PC-9 (cell line): ENCODE measurements around the gene PWWP2B. TPM values are rescaled to one million over a fixed set of nuclear protein-coding genes. Genes with fewer than 3 reads are reported as not detected.

Source experiments
- BruUV-seq: library from RNA; stranded (reverse); fragments of 400-500 nt; replicated peaks from 2 replicates; lab custom pipeline; 2021; lab: Mats Ljungman, UMichigan
- CTCF ChIA-PET: fragments of 300-600 bp; sonication (Branson Sonifier 250); formaldehyde crosslinking; loops from one replicate; lab custom pipeline; 2022; ENCODE audit warnings: antibody characterized with exemption; lab: Charles Lee
- POLR2A ChIA-PET: fragments of 300-600 bp; sonication (Branson Sonifier 250); formaldehyde crosslinking; loops from one replicate; lab custom pipeline; 2022; ENCODE audit warnings: antibody characterized with exemption; ENCODE audit not compliant: unreplicated experiment; lab: Charles Lee
- DNase-seq, 2 experiments: peaks; one replicate each; pipeline versions ENCODE4 v3.0.0 to v3.0.0-alpha.2; 2015 to 2022; ENCODE audit warnings: mixed read lengths in 1 of 2
- H2AFZ ChIP-seq: fragments of 200-600 bp; sonication (generic); 2 replicates; pipeline ENCODE4 v1.8.1; 2017; ENCODE audit warnings: antibody characterized with exemption
- H3F3A ChIP-seq: fragments of 200-600 bp; sonication (generic); 2 replicates; pipeline ENCODE4 v1.8.1; 2017; ENCODE audit warnings: antibody characterized with exemption, mild to moderate bottlenecking, low read depth; ENCODE audit not compliant: insufficient read depth
- H3K27ac ChIP-seq: fragments of 200-600 bp; sonication (generic); 2 replicates; pipeline ENCODE4 v1.6.1; 2016; ENCODE audit warnings: mixed run types
- H3K27me3 ChIP-seq: fragments of 200-600 bp; sonication (generic); 2 replicates; pipeline ENCODE4 v1.6.1; 2016; ENCODE audit warnings: low read depth, mixed run types; ENCODE audit not compliant: insufficient read depth
- H3K36me3 ChIP-seq: fragments of 200-600 bp; sonication (generic); 2 replicates; pipeline ENCODE4 v1.6.1; 2016; ENCODE audit warnings: low read depth, mixed run types
- H3K4me1 ChIP-seq: fragments of 200-600 bp; sonication (generic); replicated peaks from 2 replicates; pipeline ENCODE4 v1.6.1; 2016; ENCODE audit warnings: mixed run types; ENCODE audit not compliant: insufficient read depth
- H3K4me2 ChIP-seq: fragments of 200-600 bp; sonication (generic); 2 replicates; pipeline ENCODE4 v1.6.1; 2017; ENCODE audit warnings: mixed run types
- H3K4me3 ChIP-seq: fragments of 200-600 bp; sonication (generic); 2 replicates; pipeline ENCODE4 v1.6.1; 2016; ENCODE audit warnings: mixed run types
- H3K79me2 ChIP-seq: fragments of 200-600 bp; sonication (generic); 2 replicates; pipeline ENCODE4 v1.6.1; 2017; ENCODE audit warnings: low read depth, mixed run types
- H3K9me2 ChIP-seq: fragments of 200-600 bp; sonication (generic); 2 replicates; pipeline ENCODE4 v1.8.1; 2017; ENCODE audit warnings: mild to moderate bottlenecking; ENCODE audit not compliant: insufficient read depth
- H3K9me3 ChIP-seq: fragments of 200-600 bp; sonication (generic); 2 replicates; pipeline ENCODE4 v1.8.1; 2016; ENCODE audit warnings: low read depth; ENCODE audit not compliant: insufficient read depth
- H4K20me1 ChIP-seq: fragments of 200-600 bp; sonication (generic); 2 replicates; pipeline ENCODE4 v1.8.1; 2017; ENCODE audit not compliant: insufficient read depth
- EZH2 ChIP-seq: fragments of 200-600 bp; sonication (generic); IDR thresholded peaks from 2 replicates; pipeline ENCODE4 v1.8.0; 2017; ENCODE audit warnings: antibody characterized with exemption, low read depth
- intact Hi-C: fragments of 100-400 bp; cut with micrococcal nuclease; formaldehyde crosslinking; loops from one replicate; pipeline ENCODE4 v1.10.0; 2022; ENCODE audit not compliant: unreplicated experiment
- total RNA-seq: library from RNA; stranded (reverse); gene quantifications from 2 replicates; pipeline ENCODE4 v1.2.3, GENCODE V29; 2021
- TF ChIP-seq, protein P1 (sequence below): fragments of 200-600 bp; sonication (generic); conservative IDR thresholded peaks from 2 replicates; pipeline ENCODE4 v1.6.1; 2017; ENCODE audit warnings: mixed run types, antibody characterized with exemption, mild to moderate bottlenecking, moderate library complexity

The PWWP2B gene
- total RNA-seq, 1 experiment from 2014 or later, result 16.9 TPM

DNA sequence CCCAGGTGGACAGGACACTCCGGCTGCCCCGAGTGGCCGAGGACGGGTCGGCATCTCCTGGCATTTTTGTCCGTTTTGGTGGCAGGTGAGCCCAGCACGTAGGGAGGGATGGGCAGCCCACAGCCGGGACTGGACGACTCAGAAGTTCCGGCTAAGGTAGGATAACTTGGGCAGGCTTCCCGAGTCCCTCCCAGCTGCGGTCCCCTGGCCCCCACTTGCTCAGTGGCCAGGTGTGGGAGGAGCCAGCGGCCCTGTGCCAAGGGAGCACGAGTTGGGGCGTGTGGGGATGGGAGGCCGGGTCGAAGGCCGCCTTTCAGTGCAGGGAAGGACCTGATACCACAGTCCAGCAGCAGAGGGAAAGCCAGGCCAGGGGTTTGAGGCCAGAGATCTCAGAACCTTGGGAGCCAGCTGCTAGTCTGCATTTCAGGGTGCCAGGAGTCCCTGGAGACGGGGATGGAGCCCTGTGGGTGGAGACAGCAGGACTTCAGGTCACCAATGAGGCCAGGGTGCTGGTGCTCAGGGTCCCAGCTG, 58.5 kb downstream of the PWWP2B start:
- Histone ChIP-seq H3K9me3 (no peaks in the 10 kb centered on the region), H3K4me1 (peaks cover 10% of the 10 kb centered on the region), H3K36me3 (no peaks in the 10 kb centered on the region), H3K27me3 (no peaks in the 10 kb centered on the region), H3K27ac (no peak overlapping the region), H3K4me2 (no peak overlapping the region), H3F3A (no peaks in the 10 kb centered on the region), H3K9me2 (no peaks in the 10 kb centered on the region), H4K20me1 (no peaks in the 10 kb centered on the region), H2AFZ (no peak overlapping the region), H3K79me2 (no peaks in the 10 kb centered on the region), H3K4me3 (no peak overlapping the region)
- TF ChIP-seq, protein P1, sequence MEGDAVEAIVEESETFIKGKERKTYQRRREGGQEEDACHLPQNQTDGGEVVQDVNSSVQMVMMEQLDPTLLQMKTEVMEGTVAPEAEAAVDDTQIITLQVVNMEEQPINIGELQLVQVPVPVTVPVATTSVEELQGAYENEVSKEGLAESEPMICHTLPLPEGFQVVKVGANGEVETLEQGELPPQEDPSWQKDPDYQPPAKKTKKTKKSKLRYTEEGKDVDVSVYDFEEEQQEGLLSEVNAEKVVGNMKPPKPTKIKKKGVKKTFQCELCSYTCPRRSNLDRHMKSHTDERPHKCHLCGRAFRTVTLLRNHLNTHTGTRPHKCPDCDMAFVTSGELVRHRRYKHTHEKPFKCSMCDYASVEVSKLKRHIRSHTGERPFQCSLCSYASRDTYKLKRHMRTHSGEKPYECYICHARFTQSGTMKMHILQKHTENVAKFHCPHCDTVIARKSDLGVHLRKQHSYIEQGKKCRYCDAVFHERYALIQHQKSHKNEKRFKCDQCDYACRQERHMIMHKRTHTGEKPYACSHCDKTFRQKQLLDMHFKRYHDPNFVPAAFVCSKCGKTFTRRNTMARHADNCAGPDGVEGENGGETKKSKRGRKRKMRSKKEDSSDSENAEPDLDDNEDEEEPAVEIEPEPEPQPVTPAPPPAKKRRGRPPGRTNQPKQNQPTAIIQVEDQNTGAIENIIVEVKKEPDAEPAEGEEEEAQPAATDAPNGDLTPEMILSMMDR, result no peak
- no peak for TF ChIP-seq EZH2
- BruUV-seq, result no TSS peak
- intact Hi-C loops, result loop anchor here (5.0 kb wide), 1 partner anchor 62 kb away; no protein-coding TSS in a partner anchor
- no peak for DNase-seq
- CTCF ChIA-PET, result no interaction called here
- POLR2A ChIA-PET, result interaction anchor here (0.8 kb wide), 1 partner anchor 134 kb away, joined by 6 read pairs; no protein-coding TSS in a partner anchor

GRCh38 chr10:132455986-132456847, 59.2 kb downstream of the PWWP2B start:
- Histone ChIP-seq H3K36me3 (no peaks in the 10 kb centered on the region), H3K4me1 (peaks cover 10% of the 10 kb centered on the region), H3K27ac (no peak overlapping the region), H3F3A (no peaks in the 10 kb centered on the region), H3K9me3 (no peaks in the 10 kb centered on the region), H3K9me2 (no peaks in the 10 kb centered on the region), H3K4me3 (no peak overlapping the region), H3K79me2 (no peaks in the 10 kb centered on the region), H4K20me1 (no peaks in the 10 kb centered on the region), H3K4me2 (no peak overlapping the region), H2AFZ (no peak overlapping the region), H3K27me3 (no peaks in the 10 kb centered on the region)
- intact Hi-C loops, result loop anchor here (5.0 kb wide), 1 partner anchor 61 kb away; no protein-coding TSS in a partner anchor
- CTCF ChIA-PET, result no interaction called here
- no peak for DNase-seq
- no TSS peak for BruUV-seq
- TF ChIP-seq EZH2, result no peak
- TF ChIP-seq, protein P1, result no peak
- POLR2A ChIA-PET, result interaction anchor here (0.8 kb wide), 1 partner anchor 135 kb away, joined by 6 read pairs; no protein-coding TSS in a partner anchor

DNA sequence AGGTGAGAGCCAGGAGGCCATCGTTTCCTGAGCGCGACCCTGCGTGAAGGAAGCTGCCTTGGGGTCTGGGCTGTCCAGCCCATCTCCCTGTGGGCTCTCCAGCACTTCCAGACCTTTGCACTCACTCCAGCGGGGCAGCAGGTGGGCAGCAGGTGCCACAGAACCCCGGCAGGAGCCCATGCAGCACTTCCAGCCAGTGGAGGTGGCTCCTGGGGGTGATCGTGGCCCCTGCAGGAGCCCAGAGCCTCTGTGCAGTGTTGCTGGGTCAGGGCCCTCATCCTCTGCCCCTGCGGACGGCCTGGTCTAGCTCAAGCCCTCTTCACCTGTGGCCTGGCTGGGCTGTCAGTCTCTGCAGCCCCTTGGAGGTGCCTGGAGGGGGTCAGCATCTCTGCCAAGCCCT, 59.9 kb downstream of the PWWP2B start:
- no peaks in the 10 kb centered on the region for H3F3A ChIP-seq
- no peak overlapping the region for H3K4me2 ChIP-seq
- H3K79me2 ChIP-seq, result no peaks in the 10 kb centered on the region
- no peak for DNase-seq
- ChIA-PET CTCF (no interaction called here), POLR2A (no interaction called here)
- no peak for TF ChIP-seq EZH2
- TF ChIP-seq, protein P1, result no peak
- no peak overlapping the region for H3K27ac ChIP-seq
- H3K27me3 ChIP-seq, result no peaks in the 10 kb centered on the region
- no peaks in the 10 kb centered on the region for H3K36me3 ChIP-seq
- no peak overlapping the region for H3K4me3 ChIP-seq
- no peaks in the 10 kb centered on the region for H3K9me2 ChIP-seq
- no peaks in the 10 kb centered on the region for H3K9me3 ChIP-seq
- no peaks in the 10 kb centered on the region for H4K20me1 ChIP-seq
- H3K4me1 ChIP-seq, result peaks cover 10% of the 10 kb centered on the region
- intact Hi-C loops, result loop anchor here (5.0 kb wide), 1 partner anchor 60 kb away; no protein-coding TSS in a partner anchor
- no TSS peak for BruUV-seq
- H2AFZ ChIP-seq, result no peak overlapping the region
